ENCODE data around the gene IDI1. TPM values are rescaled to one million over a fixed set of nuclear protein-coding genes. Genes with fewer than 3 reads are reported as not detected.

The IDI1 gene
- total and polyA plus RNA-seq, 7 experiments from 2014 or later: 23.4 to 159 (median 34.6) TPM

- H3K4me3 Mint-ChIP-seq: peak overlapping the region; percentile 89 to 99 (median 94)
- H3K9me3 Mint-ChIP-seq: no peaks in the 10 kb centered on the region
- H3K27me3 Mint-ChIP-seq: no peaks in the 10 kb centered on the region
- ChIA-PET CTCF (no interaction called here), POLR2A (interaction anchor here (0.7 to 1.3 kb wide), 3 partner anchors 8 to 131 kb away, joined by 3 to 4 read pairs (median 3); partner anchors contain the start of gene IDI1)
- H3K36me3 Mint-ChIP-seq: peaks cover 0 to 28% (median 4%) of the 10 kb centered on the region in 5 donors
- DNase-seq (no peak), ATAC-seq (peak; percentile 30)
- peaks cover 0 to 14% (median 0%) of the 10 kb centered on the region in 3 experiments for H3K36me3 ChIP-seq (ENCODE audit: control insufficient read depth in 2 of 3, insufficient read depth in 3 of 3, low read length in 3 of 3)
- H3K4me3 ChIP-seq (ENCODE audit: low read length): peak overlapping the region; percentile 82
- H3K4me1 ChIP-seq (ENCODE audit: control insufficient read depth in 2 of 2, insufficient read depth in 2 of 2, low read length in 2 of 2): peaks cover 59 to 60% of the 10 kb centered on the region in 2 donors
- peak overlapping the region; percentile 88 for H3K27ac ChIP-seq (ENCODE audit: low read depth, low read length)
- H3K27ac Mint-ChIP-seq: peak overlapping the region; percentile 90 to 99 (median 93)
- H3K27me3 ChIP-seq (ENCODE audit: control insufficient read depth in 2 of 2, insufficient read depth in 2 of 2, low read length in 2 of 2): no peaks in the 10 kb centered on the region
- intact Hi-C loops (cut with micrococcal nuclease): loop anchor here in 1 of 2 donors (2.0 to 5.0 kb wide), 3 partner anchors 14 to 920 kb away; partner anchors contain the start of gene ZMYND11
- H3K9me3 ChIP-seq (ENCODE audit: control insufficient read depth in 2 of 3, low read length in 3 of 3): no peaks in the 10 kb centered on the region
- peaks cover 54 to 90% (median 83%) of the 10 kb centered on the region in 7 donors for H3K4me1 Mint-ChIP-seq
Observed at GRCh38 chr10:1057106-1057657, 8.3 kb upstream of the IDI1 start.

- Histone ChIP-seq H3K27me3 (ENCODE audit: control insufficient read depth in 2 of 2, insufficient read depth in 2 of 2, low read length in 2 of 2) (no peaks in the 10 kb centered on the region), H3K36me3 (ENCODE audit: control insufficient read depth in 2 of 3, insufficient read depth in 3 of 3, low read length in 3 of 3) (peaks cover 0 to 14% (median 0%) of the 10 kb centered on the region in 3 experiments), H3K27ac (ENCODE audit: low read depth, low read length) (peak within 1 kb of the TSS; percentile 88), H3K9me3 (ENCODE audit: control insufficient read depth in 2 of 3, low read length in 3 of 3) (no peaks in the 10 kb centered on the region), H3K4me3 (ENCODE audit: low read length) (peak within 1 kb of the TSS; percentile 82), H3K4me1 (ENCODE audit: control insufficient read depth in 2 of 2, insufficient read depth in 2 of 2, low read length in 2 of 2) (peaks cover 54 to 59% of the 10 kb centered on the region in 2 donors)
- H3K4me1 Mint-ChIP-seq: peaks cover 52 to 90% (median 82%) of the 10 kb centered on the region in 7 donors
- POLR2A ChIA-PET: interaction anchor here (0.6 to 1.2 kb wide), 4 partner anchors 8 to 170 kb away, joined by 3 to 6 read pairs (median 3); partner anchors contain the start of gene IDI1
- no peaks in the 10 kb centered on the region for H3K27me3 Mint-ChIP-seq
- H3K9me3 Mint-ChIP-seq: no peaks in the 10 kb centered on the region
- DNase-seq: peak; percentile 79 to 92 (median 87)
- ATAC-seq: peak; percentile 95
- intact Hi-C loops (cut with micrococcal nuclease): loop anchor here (1.0 to 5.0 kb wide), 6 partner anchors 8 to 919 kb away; partner anchors contain the start of genes GTPBP4 (in 2 of the 2), LARP4B (in 1 of the 2) and ZMYND11 (in 1 of the 2)
- CTCF ChIA-PET: no interaction called here
- peak within 1 kb of the TSS; percentile 90 to 99 (median 93) for H3K27ac Mint-ChIP-seq
- H3K36me3 Mint-ChIP-seq: peaks cover 0 to 26% (median 6%) of the 10 kb centered on the region in 5 donors
- H3K4me3 Mint-ChIP-seq: peak within 1 kb of the TSS; percentile 91 to 99 (median 94)
Observed at GRCh38 chr10:1056326-1057105, 7.6 kb upstream of the IDI1 start, which contains the start of gene WDR37. WDR37 (plus strand) TSS chr10:1056385; CDS start chr10:1072156, 15,771 bp downstream.

- Histone ChIP-seq H3K27me3 (ENCODE audit: control insufficient read depth in 2 of 2, insufficient read depth in 2 of 2, low read length in 2 of 2) (no peaks in the 10 kb centered on the region), H3K27ac (ENCODE audit: low read depth, low read length) (peak overlapping the region; percentile 88), H3K36me3 (ENCODE audit: control insufficient read depth in 2 of 3, insufficient read depth in 3 of 3, low read length in 3 of 3) (peaks cover 0 to 14% (median 0%) of the 10 kb centered on the region in 3 experiments), H3K4me3 (ENCODE audit: low read length) (peak overlapping the region; percentile 82), H3K9me3 (ENCODE audit: control insufficient read depth in 2 of 3, low read length in 3 of 3) (no peaks in the 10 kb centered on the region), H3K4me1 (ENCODE audit: control insufficient read depth in 2 of 2, insufficient read depth in 2 of 2, low read length in 2 of 2) (peaks cover 48 to 55% of the 10 kb centered on the region in 2 donors)
- DNase-seq: no peak
- intact Hi-C loops (cut with micrococcal nuclease): loop anchor here in 1 of 2 donors (5.0 kb wide), 1 partner anchor 917 kb away; the partner anchor contains the start of gene ZMYND11
- CTCF ChIA-PET: no interaction called here
- no peak for ATAC-seq
- no peaks in the 10 kb centered on the region for H3K27me3 Mint-ChIP-seq
- H3K4me1 Mint-ChIP-seq: peaks cover 40 to 87% (median 79%) of the 10 kb centered on the region in 7 donors
- H3K27ac Mint-ChIP-seq: peak overlapping the region in 8 of 9 donors; percentile 13 to 97 (median 64)
- peak overlapping the region; percentile 64 to 98 (median 74) for H3K4me3 Mint-ChIP-seq
- POLR2A ChIA-PET: interaction anchor here (1.0 to 1.4 kb wide), 2 partner anchors 13 to 67 kb away, joined by 3 to 9 read pairs; partner anchors contain the start of gene GTPBP4
- H3K36me3 Mint-ChIP-seq: peaks cover 0 to 26% (median 6%) of the 10 kb centered on the region in 5 donors
- no peaks in the 10 kb centered on the region for H3K9me3 Mint-ChIP-seq
Observed at GRCh38 chr10:1054684-1055083, 5.8 kb upstream of the IDI1 start.

GRCh38 chr10:1050554-1050953 lies 1.6 kb upstream of the IDI1 start:
- no peaks in the 10 kb centered on the region for H3K9me3 ChIP-seq (ENCODE audit: control insufficient read depth in 2 of 3, low read length in 3 of 3)
- Mint-ChIP-seq H3K36me3 (peaks cover 0 to 15% (median 6%) of the 10 kb centered on the region in 5 donors), H3K4me1 (peaks cover 29 to 75% (median 69%) of the 10 kb centered on the region in 7 donors), H3K27me3 (no peaks in the 10 kb centered on the region), H3K9me3 (peaks cover 0 to 2% (median 0%) of the 10 kb centered on the region in 11 donors), H3K27ac (peak overlapping the region; percentile 68 to 99 (median 96)), H3K4me3 (peak overlapping the region; percentile 92 to 98 (median 94))
- peak in 7 of 9 donors; percentile 38 to 70 (median 51) for DNase-seq
- H3K4me3 ChIP-seq (ENCODE audit: low read length): no peak overlapping the region
- H3K27ac ChIP-seq (ENCODE audit: low read depth, low read length): peak overlapping the region; percentile 99
- H3K4me1 ChIP-seq (ENCODE audit: control insufficient read depth in 2 of 2, insufficient read depth in 2 of 2, low read length in 2 of 2): peaks cover 44 to 54% of the 10 kb centered on the region in 2 donors
- peaks cover 0 to 6% (median 0%) of the 10 kb centered on the region in 3 experiments for H3K36me3 ChIP-seq (ENCODE audit: control insufficient read depth in 2 of 3, insufficient read depth in 3 of 3, low read length in 3 of 3)
- no peak for ATAC-seq
- ChIA-PET CTCF (interaction anchor here (0.7 kb wide), 1 partner anchor 52 kb away, joined by 4 read pairs; no protein-coding TSS in a partner anchor), POLR2A (interaction anchor here (2.6 to 3.0 kb wide), 2 partner anchors 9 to 63 kb away, joined by 13 to 27 read pairs; partner anchors contain the start of gene GTPBP4)
- intact Hi-C loops (cut with micrococcal nuclease): no loop called here
- H3K27me3 ChIP-seq (ENCODE audit: control insufficient read depth in 2 of 2, insufficient read depth in 2 of 2, low read length in 2 of 2): no peaks in the 10 kb centered on the region

- peaks cover 43 to 50% of the 10 kb centered on the region in 2 donors for H3K4me1 ChIP-seq (ENCODE audit: control insufficient read depth in 2 of 2, insufficient read depth in 2 of 2, low read length in 2 of 2)
- intact Hi-C loops (cut with micrococcal nuclease): no loop called here
- Mint-ChIP-seq H3K27ac (peak overlapping the region; percentile 95 to 99 (median 98)), H3K4me1 (peaks cover 32 to 75% (median 70%) of the 10 kb centered on the region in 7 donors), H3K36me3 (peaks cover 0 to 15% (median 6%) of the 10 kb centered on the region in 5 donors), H3K9me3 (peaks cover 0 to 2% (median 0%) of the 10 kb centered on the region in 11 donors), H3K4me3 (peak overlapping the region; percentile 92 to 98 (median 94)), H3K27me3 (no peaks in the 10 kb centered on the region)
- H3K27me3 ChIP-seq (ENCODE audit: control insufficient read depth in 2 of 2, insufficient read depth in 2 of 2, low read length in 2 of 2): no peaks in the 10 kb centered on the region
- peaks cover 0 to 6% (median 0%) of the 10 kb centered on the region in 3 experiments for H3K36me3 ChIP-seq (ENCODE audit: control insufficient read depth in 2 of 3, insufficient read depth in 3 of 3, low read length in 3 of 3)
- CTCF ChIA-PET: interaction anchor here (0.5 to 0.7 kb wide), 3 partner anchors 12 to 60 kb away, joined by 3 to 6 read pairs (median 4); no protein-coding TSS in a partner anchor
- H3K27ac ChIP-seq (ENCODE audit: low read depth, low read length): peak overlapping the region; percentile 99
- DNase-seq: peak in 5 of 9 donors; percentile 20 to 51 (median 30)
- H3K4me3 ChIP-seq (ENCODE audit: low read length): peak overlapping the region; percentile 89
- no peaks in the 10 kb centered on the region for H3K9me3 ChIP-seq (ENCODE audit: control insufficient read depth in 2 of 3, low read length in 3 of 3)
- no peak for ATAC-seq
- POLR2A ChIA-PET: interaction anchor here (1.0 to 3.0 kb wide), 3 partner anchors 9 to 63 kb away, joined by 6 to 27 read pairs (median 13); partner anchors contain the start of gene GTPBP4
Observed at GRCh38 chr10:1050145-1050544, 1.2 kb upstream of the IDI1 start.

Data from naive thymus-derived CD4-positive, alpha-beta T cell (primary cell).